ELF-1 (cell line): ENCODE measurements around the gene HAUS5.

Source experiments
- DNase-seq: peaks from one replicate; pipeline ENCODE4 v3.0.0-alpha.2; 2016; ENCODE audit warnings: low read depth, low spot score

The HAUS5 gene

DNA sequence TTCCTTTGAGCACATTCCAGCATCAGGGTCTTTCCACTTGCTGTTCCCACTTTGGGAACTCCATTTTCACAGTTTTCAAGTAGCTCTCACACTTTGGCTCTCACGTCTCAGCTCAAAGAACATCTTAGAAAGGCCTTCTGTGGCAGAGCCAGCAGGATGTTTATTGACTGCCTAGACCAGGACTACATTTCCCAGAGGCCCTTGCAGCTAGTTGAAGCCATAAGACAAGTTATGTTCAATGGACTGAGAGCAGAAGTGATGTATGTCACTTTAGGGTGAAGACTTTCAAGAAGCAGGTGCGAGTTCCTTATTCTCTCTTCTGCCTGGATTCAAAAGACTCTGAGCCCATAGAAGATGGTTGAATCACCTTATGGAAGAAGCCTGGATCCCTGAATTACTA, 4.3 kb upstream of the HAUS5 start:
- no peak for DNase-seq

DNA sequence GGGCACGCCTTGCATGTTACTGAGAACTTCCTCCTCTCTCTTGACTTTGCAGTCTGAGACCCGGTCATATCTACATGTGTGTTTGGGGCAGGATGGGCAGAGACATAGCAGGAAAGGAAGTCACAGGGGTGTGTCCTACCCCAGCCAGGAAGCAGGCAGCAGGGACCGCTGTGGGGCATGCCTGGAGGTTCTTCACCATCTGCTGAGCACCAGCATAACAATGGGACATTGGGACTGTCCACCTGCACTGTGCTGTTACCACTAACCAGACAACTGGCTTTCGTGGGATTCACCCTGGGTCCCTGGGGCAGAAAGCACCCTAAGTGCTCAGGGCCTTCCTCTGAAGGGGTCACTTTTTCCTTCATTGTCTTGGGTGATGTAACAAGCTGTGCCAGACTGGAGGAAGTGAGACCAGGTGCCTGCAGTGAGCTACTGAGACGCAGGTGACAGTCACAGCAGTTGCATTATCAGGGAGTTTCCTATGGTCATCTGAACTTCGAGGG, 2.6 kb upstream of the HAUS5 start:
- no peak for DNase-seq

DNA sequence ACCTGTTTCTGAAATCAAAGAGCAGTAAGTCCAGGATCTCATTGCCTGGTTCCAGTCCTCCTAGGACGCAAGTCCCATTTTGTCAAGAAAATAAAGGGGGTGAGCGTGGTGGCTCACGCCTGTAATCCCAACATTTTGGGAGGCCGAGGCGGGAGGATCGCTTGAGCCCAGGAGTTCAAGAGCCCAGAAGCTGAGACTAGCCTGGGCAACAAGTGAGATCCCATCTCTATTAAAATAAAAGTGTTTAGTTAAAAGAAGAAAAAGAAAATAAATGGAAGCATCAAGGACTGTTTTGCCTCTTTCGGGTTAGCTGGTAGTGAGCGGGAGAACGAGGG, 344 bp upstream of the HAUS5 start:
- DNase-seq: no peak

DNA sequence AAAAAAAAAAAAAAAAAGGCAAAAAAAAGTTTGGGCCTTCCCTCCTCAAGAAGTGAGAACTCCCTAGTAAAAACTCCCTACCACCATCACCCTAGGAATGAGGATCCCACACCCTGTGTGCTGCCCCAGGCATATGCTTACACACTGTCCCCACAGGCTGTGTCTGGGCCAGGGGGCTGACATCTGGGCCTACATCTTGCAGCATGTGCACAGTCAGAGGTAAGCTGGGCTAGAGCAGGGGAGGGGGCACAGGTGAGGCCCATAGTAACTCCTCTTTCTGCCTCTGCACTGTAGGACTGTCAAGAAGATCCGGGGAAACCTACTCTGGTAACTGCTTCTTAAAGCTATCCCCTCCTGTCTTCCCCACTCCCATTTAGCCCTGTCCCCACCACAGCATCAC, 1.0 kb downstream of the HAUS5 start:
- no peak for DNase-seq

DNA sequence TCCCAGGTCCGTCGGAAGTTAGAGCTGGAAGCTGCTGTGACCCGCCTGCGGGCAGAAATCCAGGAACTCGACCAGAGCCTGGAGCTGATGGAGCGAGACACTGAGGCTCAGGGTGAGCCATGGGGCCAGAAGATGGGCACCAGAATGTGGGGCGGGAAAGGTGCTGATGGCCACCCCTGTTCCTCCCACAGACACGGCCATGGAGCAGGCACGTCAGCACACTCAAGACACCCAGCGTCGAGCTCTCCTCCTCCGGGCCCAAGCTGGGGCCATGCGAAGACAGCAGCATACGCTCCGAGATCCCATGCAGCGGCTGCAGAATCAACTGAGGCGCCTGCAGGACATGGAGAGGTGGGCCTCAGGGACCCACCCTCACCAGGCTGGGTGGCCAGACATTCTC, 2.5 kb downstream of the HAUS5 start:
- DNase-seq: no peak

DNA sequence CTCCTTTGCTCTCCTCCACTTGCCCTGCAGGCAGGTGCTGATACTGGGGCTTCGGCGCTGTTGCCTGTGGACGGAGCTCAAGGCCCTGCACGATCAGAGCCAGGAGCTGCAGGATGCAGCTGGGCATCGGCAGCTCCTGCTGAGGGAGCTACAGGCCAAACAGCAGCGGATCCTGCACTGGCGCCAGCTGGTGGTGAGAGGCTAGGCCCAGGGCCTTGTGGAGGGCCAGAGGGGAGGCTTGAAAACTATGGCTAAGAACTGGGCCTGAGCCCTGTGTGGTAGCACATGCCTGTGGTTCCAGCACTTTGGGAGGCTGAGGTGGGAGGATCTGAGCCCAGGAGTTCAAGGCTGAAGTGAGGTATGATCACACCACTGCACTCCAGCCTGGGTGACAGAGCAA, 6.3 kb downstream of the HAUS5 start:
- peak; percentile 50 for DNase-seq

DNA sequence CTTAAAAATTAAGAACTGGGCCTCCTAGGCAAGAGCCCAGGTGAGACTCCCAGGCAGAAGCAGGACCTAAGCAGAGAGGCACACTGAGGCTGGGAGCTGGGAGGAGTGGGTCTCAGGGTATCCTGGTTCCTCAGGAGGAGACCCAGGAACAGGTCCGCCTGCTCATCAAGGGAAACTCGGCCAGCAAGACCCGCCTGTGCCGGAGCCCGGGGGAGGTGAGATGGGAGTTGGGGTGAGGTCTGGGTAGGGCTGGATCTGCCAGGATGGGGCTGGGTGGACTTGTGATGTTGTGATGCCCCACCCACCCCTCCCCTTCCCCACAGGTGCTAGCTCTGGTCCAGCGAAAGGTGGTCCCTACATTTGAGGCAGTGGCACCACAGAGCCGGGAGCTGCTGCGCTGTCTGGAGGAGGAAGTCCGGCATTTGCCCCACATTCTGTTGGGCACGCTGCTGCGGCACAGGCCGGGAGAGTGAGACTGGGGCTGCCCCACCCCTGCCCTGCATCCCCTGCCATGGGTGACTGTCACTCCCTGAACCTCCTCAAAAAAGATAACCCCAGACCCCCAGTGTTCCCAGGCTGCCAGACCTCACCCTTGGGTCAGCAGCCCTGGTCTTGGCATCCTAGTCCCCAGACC, 6.9 kb downstream of the HAUS5 start:
- DNase-seq: no peak

DNA sequence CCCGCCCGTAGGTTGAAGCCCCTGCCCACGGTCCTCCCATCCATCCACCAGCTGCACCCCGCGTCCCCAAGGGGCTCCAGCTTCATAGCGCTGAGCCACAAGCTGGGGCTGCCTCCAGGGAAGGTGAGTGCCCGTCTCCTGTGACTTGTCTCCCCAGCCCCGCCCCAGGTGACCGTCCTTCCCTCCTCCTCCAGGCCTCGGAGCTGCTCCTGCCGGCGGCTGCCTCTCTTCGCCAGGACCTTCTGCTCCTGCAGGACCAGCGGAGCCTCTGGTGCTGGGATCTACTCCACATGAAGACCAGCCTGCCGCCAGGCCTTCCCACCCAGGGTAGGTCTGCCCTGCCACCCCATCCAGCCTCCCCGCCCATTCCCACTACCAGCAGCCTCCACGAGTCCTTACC, 7.5 kb downstream of the HAUS5 start:
- DNase-seq: no peak

DNA sequence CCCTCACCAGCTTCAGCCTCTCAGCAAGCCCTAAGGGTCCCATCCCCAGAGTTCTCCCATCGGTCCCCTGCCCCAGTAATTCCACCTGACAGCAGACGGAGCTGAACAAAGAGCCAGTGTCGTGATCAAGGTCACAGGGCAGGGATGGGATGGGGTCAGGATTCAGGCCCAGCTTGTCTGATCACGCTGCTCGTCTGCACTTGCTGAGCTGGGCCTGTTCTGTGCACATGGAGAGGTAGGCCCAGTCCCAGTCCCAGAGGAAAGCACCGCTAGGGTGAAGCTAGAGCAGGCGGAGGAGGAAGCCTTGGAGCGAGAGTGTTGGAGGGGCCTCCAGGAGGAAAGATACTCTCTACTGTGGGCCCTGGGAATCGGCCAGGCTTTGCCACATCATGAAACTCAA, 9.2 kb downstream of the HAUS5 start:
- no peak for DNase-seq

DNA sequence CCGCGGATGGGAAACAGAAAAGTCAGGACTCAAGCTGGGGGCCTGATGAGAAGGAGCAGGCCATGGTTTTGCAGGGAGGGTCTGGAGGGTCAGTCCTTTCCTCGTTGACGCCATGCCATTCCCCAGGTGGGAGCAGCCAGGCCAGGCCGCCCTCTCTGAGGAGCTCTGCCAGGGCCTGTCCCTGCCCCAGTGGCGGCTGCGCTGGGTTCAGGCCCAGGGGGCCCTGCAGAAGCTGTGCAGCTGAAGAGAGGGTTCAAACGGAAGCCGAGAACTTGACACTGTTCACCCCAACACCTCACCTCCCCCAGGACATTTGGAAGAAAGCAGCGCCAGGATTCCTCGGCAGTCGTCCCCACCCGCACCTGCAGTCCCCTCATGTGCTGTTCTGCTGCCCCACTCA, 10.2 kb downstream of the HAUS5 start:
- no peak for DNase-seq

DNA sequence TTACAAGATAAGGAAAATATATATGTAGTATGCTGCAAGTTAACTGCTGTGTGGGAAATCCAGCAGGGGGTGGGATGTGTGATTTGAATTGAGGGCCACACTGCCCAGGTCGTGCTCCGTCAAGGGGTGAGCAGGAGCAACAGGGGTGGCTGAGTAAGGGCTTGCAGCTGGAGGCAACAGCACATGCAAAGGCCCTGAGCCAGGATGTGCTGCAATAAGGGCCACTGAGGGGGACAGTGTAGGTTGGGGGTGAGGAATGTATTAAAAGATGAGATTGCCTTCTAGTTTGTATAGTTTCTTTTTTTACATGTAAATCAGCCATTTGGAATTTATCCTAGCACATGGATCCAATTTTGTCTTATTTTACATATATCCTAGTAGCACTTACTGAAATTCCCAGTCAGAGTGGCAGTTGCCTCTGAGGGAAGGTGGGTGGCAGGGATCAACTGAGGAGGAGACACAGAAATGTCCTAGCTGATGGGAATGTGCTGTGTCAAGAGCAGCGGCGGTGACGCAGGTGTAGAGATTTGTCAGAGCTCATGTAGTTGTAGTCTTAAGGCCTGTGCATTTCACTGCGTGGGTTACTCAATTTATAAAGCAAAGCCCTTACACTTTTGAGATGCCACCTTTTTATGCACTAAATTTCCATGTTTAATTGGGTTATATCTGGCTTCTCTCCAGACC, 10.9 kb downstream of the HAUS5 start:
- no peak for DNase-seq

DNA sequence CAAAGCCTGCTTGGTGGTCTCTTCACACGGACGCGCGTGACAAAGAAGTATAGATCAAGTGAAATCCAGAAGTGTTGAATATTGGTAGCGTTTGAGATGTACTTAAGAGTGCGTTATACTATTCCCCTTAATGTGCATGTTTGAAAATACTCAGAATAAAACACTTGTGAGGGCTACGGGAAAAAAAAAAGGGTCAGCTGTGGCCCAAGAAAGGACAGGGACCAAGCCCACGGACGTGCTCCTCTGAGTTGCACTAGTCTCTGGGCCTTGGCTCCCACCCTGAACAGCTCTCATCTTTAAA, 15.7 kb downstream of the HAUS5 start:
- no peak for DNase-seq

DNA sequence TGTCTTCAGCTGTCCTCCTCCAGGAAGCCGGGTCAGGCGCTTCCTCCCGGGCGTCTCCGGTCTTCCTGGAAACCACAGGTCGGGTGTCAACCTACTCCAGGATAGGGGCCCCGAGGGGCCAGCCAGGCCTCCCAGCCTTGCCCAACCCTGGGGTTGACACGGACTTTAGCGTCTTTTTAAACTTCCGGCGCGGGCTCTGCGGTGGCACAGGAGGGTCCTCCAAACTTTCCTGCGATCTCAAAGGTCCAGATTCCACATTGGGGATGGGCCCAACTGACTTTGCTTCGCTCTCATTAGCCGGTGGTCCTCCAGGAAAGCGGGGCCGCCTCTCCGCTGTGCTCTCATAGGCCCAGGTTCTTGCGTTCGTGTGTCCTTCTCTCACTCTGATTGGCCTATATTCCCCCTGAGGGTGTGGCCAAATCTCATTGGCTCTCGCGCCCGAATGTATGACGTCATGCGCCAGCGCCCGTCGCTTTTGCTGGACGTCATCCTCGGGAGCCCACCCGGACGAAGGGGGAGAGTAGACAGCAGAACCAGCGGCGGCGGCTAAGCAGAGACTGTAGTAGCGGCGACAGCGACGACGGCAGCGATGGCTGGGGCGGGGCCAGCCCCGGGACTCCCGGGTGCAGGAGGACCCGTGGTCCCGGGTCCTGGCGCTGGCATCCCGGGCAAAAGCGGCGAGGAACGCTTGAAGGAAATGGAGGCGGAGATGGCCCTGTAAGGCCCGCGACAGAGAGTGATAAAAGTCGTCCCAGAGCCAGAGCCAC, 16.2 kb downstream of the HAUS5 start, which contains the start of gene RBM42:
Gene RBM42 (plus strand): TSS at position 472 of the 767 bp plus-strand sequence. CDS start 118 bp downstream, at position 590.
- DNase-seq: peak; percentile 99

DNA sequence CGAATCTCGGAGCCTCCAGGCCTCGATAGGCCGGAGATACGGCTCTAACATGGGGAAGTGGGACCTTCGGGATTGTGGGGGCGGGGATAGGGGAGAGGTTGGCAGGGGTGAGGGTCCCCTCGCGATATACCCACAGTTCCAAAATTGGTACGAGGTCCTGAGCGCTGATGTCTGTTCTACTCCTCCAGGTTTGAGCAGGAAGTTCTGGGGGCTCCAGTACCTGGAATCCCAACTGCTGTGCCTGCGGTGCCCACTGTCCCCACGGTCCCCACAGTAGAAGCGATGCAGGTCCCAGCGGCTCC, 16.7 kb downstream of the HAUS5 start:
- DNase-seq: no peak

DNA sequence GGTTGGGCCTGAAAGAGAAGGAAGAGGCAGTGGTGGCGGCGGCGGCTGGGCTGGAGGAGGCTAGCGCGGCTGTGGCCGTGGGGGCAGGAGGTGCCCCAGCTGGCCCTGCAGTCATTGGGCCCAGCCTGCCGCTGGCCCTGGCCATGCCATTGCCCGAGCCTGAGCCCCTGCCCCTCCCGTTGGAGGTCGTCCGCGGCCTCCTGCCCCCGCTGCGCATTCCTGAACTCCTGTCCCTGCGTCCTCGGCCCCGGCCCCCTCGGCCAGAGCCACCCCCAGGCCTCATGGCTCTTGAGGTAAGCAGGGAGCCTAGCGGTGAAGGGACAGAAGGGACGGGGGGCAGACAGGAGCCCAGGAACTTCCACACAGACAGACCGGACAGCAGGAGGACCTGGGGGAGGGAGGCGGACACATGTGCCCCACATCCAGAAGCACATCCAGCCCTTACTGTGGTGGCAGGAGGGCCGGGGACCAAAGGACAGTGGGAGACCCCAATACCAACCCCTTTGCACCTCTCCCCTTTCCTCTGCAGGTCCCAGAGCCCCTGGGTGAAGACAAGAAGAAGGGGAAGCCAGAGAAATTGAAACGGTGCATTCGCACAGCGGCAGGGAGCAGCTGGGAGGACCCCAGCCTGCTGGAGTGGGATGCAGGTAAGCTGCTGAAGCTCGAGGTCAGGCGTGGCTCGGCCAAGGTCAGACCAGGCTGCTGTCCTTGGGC, 21.3 kb downstream of the HAUS5 start:
- DNase-seq: no peak

DNA sequence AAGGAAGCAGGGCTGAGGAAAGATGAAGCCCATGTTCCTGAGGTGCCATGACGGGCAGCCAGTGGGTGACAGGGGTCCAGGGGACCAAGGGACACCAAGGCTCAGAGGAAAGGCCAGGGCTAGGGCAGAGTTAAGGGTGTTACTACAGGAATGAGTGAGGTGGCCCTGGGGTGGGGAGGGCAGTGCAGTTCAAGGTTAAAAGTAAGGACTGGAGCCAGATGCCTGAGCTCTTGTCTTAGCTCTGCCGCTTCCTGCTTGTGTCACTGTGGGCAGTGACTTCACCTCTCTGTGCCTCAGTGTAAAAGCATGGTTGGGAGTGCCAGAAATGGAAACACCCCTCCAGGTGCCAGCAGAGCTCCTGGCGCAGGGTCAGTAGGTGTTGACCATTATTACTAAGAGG, 24.1 kb downstream of the HAUS5 start:
- no peak for DNase-seq

DNA sequence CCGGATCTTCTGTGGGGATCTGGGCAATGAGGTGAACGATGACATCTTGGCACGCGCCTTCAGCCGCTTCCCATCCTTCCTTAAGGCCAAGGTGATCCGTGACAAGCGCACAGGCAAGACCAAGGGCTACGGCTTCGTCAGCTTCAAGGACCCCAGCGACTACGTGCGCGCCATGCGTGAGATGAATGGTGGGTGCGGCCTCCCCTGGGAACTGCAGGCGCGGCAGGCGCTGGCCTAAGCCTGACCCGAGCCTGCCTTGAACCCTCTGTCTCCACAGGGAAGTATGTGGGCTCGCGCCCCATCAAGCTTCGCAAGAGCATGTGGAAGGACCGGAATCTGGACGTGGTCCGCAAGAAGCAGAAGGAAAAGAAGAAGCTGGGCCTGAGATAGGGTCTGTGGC, 24.6 kb downstream of the HAUS5 start:
- DNase-seq: no peak

DNA sequence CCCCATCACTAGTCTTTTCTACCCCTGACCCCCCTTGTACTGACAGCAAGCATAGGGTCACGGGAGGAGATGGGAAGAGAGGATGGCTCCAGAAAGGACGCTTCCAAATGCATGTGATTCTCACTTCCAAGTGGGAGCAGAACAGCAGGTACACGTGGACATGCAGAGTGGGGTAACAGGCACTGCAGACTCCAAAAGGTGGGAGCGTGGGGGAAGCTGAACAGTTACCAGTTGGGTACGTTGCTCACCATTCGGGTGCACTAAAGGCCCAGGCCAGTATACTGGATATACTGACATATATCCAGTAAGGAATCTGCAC, 26.7 kb downstream of the HAUS5 start:
- DNase-seq: no peak

DNA sequence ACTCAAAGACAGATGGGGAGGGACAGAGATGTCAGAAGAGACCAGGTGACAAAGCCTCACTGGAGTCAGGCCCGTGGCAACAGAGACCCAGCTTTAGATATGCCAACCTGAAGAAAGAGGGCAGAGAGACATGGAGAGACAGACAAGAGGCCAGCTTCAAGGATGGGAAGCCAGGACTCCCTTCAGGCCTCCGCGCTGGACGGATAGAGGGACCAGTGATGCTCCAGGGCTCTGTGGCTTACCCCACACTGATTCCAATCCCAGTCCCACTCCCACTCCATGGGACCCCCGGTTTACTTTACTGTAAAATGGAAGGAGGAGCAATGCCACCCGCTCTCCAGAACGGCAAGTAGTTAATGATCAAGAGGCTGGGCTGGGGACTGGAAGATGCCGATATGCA, 27.3 kb downstream of the HAUS5 start:
- DNase-seq: no peak

DNA sequence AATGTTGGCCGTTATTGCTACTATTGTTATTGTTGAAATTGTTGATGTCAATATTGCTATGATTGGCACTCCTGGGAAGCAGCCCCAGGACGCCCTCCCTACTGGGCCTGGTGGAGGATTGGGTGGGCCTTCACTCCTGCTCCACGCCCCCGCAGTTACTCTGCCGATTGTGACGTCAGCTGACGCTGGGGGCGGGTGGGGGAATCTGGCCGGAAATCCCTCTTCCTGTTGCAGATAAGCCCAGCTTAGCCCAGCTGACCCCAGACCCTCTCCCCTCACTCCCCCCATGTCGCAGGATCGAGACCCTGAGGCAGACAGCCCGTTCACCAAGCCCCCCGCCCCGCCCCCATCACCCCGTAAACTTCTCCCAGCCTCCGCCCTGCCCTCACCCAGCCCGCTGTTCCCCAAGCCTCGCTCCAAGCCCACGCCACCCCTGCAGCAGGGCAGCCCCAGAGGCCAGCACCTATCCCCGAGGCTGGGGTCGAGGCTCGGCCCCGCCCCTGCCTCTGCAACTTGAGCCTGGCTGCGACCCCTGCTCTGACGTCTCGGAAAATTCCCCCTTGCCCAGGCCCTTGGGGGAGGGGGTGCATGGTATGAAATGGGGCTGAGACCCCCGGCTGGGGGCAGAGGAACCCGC, 29.1 kb downstream of the HAUS5 start, which contains the start of gene ETV2:
Gene ETV2 (plus strand): TSS at position 231 of the 637 bp plus-strand sequence. CDS start 716 bp downstream, outside the sequence.
- DNase-seq: peak; percentile 75

DNA sequence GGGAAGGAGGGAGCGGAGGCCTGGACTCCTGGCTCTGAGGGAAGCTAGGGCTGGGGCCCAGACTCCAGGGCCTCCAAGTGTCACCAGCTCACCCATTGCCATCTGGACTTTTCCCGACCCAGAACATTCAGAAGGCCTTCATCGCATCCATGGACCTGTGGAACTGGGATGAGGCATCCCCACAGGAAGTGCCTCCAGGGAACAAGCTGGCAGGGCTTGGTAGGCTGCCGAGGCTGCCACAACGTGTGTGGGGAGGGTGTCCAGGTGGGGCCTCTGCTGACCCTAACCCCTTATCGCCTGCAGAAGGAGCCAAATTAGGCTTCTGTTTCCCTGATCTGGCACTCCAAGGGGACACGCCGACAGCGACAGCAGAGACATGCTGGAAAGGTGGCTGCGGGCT, 29.8 kb downstream of the HAUS5 start:
- DNase-seq: peak; percentile 18

DNA sequence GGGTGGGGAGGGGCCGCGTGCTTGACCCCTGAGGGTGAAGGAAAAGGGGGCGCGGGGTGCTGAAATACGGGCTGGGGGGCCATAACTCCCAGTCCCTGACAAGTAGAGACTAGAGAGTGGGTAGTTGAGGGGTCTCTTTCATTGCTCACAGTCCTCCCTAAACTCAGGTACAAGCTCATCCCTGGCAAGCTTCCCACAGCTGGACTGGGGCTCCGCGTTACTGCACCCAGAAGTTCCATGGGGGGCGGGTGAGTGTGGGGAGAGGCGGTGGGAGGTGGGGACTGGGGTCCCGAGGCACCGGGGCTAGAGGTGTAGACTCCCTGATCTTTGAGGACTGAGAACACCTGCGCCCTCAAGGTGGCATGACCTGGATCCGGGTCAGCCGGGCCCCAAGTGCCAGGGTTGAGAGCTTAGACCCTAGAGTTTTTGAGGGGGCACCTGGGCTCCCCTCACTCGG, 30.3 kb downstream of the HAUS5 start:
- no peak for DNase-seq
